Activated CD4-positive, alpha-beta T cell treated with anti-CD3 and anti-CD28 coated beads, Interleukin-2, Interleukin-6, amounts not matched to agents 100 ng/mL and 50 ng/mL, durations not matched to agents 16 hours and 8 hours (primary cell): Measurements from ENCODE around the gene RPL26.
"Not testable (repeated sequence)": the region's sequence is repeated elsewhere in the genome, so short reads cannot be mapped to it uniquely, and the experiment has no call there.

Source experiments
- DNase-seq: peaks from one replicate; pipeline ENCODE4 v3.0.0-alpha.2; 2020

Gene RPL26

GRCh38 chr17:8393470-8394231, 10.7 kb upstream of the RPL26 start:
- DNase-seq = peak; percentile 50

- DNase-seq = no peak
Observed at GRCh38 chr17:8392674-8393469, 9.9 kb upstream of the RPL26 start.

DNA sequence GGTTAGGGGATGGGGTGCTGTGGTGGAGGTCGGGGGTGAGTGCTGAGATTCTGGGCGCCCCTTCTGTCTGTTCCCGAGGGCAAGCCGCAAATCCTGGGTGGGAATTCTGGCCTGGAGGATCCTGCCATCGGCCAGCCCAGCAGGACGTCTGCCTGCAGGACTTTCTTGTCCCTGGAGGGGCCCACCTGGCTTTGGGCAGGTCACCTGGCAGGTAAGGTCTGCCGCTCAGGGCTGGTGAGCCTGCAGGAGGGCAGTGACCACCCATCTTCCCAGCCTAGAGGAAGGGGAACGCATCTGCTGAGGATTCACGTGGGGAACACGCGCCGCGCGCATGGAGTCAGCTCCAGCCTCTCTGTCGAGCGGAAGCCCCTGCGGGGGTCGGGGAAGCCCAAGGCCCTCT, 9.3 kb upstream of the RPL26 start:
- DNase-seq = no peak

DNA sequence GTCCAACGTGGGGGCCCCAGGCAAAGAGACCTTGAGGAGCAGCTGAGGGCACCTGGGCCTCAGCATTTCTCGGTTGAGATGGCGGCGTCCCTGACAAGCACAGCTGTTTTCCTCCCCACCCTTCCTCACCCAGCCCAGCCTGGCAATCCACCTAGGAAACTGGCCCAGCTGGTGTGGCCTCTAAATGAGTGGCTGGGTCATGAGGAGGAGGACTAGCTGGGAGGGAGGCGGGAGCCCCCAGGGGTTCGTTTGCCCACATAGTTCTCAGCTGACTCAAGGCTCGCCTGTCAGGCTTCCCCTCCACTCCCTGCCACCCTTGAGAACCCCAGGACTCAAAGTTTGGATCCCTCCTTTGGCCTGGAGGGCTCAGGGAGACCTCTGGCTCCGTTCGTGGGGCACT, 8.7 kb upstream of the RPL26 start:
- no peak for DNase-seq

GRCh38 chr17:8387914-8388651, 5.1 kb upstream of the RPL26 start:
- DNase-seq = no peak

- DNase-seq = no peak
Observed at GRCh38 chr17:8386841-8387240, 3.8 kb upstream of the RPL26 start.

GRCh38 chr17:8384801-8385378, 1.9 kb upstream of the RPL26 start:
- no peak for DNase-seq

GRCh38 chr17:8382880-8383142, 182 bp downstream of the RPL26 start:
- DNase-seq = no peak

DNA sequence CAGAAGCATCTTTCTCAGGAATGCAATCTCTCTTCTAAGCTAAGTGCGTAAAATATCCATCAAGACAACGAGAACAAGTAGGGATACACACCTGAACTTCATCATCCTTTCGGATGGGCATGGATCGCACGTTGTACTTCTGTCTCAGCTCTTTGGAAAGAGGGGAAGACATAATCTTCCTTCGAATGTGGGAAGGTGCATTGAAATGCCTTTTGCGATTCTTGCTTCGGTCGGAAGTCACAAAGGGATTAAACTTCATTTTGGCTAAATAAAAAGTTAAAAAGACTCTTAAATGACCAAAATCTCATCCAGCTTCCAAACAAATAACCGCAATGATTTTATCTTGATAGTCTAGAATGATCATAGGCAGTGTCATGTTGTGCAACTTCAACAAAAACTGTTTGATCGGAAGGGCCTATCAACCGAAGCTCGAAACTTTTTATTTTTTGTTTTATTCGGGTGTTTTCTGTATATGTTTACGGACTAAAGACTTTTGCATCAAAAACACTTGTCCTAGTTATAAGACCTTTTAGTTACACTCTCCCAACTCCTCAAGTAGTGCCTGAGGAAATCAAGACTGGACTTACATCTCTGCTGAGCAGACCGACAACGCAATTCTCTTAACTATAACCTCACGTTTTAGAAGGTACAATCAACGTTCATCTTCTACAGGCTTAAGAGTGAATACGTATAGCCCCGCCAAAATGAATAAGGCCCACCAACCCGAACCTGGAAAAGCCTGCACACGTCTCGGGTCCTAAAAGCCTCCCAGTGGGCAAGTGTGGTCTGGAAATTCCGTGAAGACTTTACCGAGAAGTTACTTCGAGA, 727 bp downstream of the RPL26 start:
- DNase-seq = peak; percentile 33

DNA sequence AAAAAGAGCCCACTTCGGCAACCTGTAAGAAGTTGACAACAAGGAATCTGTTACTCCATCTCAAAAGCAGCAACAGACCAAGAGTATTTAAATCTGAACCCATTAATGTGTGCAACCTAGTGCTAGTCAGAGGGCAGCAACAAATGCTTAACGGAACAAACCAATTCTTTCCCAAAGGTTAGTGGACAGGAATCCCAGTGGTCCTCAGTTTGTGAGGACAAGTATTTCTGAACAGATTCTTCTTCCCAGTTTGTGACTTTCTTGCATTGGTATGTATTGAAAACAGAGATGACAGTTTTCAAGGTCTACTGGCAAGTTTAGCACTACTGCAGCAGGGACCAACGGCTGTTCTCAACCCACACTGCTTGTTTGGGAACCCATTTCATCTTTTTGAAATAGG, 2.9 kb downstream of the RPL26 start:
- no peak for DNase-seq

DNA sequence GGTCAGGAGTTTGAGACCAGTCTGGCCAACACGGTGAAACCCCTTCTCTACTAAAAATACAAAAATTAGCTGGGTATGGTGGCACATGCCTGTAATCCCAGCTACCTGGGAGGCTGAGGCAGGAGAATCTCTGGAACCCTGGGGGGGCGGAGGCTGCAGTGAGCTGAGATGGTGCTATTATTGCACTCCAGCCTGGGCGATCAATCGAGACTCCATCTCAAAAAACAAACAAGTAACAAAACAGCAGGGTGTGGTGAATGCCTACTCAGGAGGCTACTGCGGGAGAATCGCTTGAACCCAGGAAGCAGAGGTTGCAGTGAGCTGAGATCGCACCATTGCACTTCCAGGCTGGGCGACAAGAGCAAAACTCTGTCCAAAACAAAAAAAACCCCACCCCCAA, 4.9 kb downstream of the RPL26 start:
- DNase-seq = not testable (repeated sequence)

DNA sequence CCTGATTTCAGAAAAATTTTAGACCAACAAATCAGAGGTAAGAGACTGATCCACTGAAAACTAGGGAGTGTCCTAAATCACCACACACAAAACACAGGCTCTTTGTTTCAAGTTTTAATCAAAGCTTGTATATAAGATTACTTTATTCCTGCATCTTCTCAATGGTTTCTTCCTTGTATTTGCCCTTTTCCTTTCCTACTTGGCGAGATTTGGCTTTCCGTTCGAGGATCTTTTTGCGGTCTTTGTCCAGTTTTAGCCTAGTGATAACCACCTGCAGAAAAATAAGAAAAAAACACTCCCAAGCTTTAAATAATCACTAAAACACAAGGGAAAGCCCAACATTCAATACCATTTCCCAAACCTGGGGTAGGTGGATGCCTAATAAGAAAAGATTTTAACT, 5.6 kb downstream of the RPL26 start:
- DNase-seq = no peak

GRCh38 chr17:8376271-8377067, 6.5 kb downstream of the RPL26 start, which contains the start of gene KRABD2:
KRABD2 (minus strand) TSS chr17:8376704.
- peak; percentile 95 for DNase-seq

GRCh38 chr17:8375738-8376259, 7.2 kb downstream of the RPL26 start:
- DNase-seq = no peak

- DNase-seq = not testable (repeated sequence)
Observed at GRCh38 chr17:8373856-8374255, 9.1 kb downstream of the RPL26 start.

GRCh38 chr17:8372422-8372821, 10.6 kb downstream of the RPL26 start:
- no peak for DNase-seq

DNA sequence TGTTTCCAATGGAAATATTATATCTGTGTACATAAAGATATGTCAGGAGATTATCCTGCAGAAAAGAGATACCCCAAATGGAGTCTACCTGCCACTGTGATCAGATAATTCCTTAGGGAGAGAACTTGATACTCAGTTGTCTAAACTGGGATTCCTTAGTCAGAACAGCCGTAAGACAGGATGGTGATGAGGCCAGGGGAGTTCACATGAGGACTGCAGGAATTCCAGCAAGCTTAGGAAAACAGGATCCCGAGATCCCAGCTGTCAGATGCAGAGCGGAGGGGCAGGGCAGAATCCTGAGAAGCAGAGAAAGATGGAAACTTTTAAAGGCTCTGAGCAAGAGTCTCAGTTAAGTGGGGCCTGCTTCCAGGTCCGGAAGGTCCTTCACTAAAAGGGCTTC, 11.2 kb downstream of the RPL26 start:
- no peak for DNase-seq

GRCh38 chr17:8369944-8370343, 13.0 kb downstream of the RPL26 start:
- DNase-seq = no peak

DNA sequence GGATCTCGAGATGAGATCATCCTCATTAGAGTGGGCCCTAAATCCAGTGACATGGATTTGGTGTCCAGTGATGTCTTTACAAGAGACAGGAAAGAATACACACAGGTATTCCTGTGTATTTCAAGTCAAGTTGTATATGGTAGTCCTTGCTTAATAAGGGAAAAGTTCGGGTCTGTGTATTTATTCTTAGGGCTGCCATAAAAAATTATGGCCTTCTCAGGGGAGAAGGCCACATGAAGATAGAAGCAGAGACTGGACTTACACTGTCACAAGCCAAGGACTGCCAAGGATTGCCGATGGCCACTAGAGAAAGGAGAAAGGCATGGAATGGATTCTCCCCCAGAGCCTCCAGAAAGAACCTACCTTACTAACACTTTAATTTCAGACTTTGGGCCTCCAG, 14.8 kb downstream of the RPL26 start:
- DNase-seq = no peak

DNA sequence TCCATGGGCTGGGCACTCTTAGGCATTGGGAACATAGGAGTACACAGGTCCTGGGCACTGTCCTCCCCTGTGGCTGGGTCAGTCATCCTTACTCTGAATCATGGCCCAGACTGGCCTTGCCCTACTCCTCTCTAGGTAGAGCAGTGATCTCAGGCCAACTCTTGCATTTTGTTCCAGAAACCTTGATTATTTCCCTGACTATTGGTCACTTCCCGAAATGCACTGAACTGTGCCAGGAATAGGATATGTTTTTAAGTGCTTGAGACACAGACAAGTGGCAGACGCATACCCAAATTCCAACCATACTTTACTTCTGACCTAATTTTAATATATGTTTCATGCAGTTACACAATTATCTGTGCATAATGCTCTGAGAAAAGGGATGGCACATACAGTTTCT, 16.8 kb downstream of the RPL26 start:
- no peak for DNase-seq

GRCh38 chr17:8365143-8365542, 17.9 kb downstream of the RPL26 start:
- no peak for DNase-seq
